Kidney glomerular epithelial cell (primary cell): ENCODE data around the gene MSTN.
"Not testable (repeated sequence)": the region's sequence is repeated elsewhere in the genome, so short reads cannot be mapped to it uniquely, and the experiment has no call there.

Experiments used
- DNase-seq: peaks from one replicate; lab custom pipeline; 2025; lab: John Stamatoyannopoulos, UW

The MSTN gene

DNA sequence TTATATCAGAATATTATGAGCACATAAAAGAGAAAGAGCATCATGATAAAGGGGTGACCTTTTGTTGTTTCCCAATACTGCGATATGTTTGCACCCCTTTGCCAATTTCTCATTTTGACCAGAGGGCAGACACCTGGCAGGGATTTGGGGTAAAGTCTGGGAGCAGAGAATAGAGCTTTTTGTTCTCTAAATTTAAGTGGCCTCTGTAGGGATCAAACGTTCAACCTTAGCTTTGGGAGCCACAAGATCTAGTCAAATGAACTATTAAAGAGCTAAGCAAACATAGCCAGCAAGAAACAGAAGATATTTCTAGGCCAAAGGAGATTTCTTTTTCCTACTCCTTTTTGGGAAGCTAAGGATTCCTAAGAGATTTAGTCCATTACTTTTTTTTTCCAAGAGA lies 1.1 kb upstream of the MSTN start:
- DNase-seq, result no peak

GRCh38 chr2:190062053-190062452 lies 476 bp downstream of the MSTN start:
- no peak for DNase-seq

- DNase-seq, result no peak
Observed at GRCh38 chr2:190060626-190061025, 1.9 kb downstream of the MSTN start.

DNA sequence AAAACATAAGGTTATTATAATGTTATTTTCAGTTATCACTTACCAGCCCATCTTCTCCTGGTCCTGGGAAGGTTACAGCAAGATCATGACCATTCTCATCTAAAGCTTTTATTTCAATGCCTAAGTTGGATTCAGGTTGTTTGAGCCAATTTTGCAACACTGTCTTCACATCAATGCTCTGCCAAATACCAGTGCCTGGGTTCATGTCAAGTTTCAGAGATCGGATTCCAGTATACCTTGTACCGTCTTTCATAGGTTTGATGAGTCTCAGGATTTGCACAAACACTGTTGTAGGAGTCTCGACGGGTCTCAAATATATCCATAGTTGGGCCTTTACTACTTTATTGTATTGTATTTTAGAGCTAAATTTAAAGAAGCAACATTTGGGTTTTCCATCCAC lies 2.5 kb downstream of the MSTN start:
- no peak for DNase-seq

GRCh38 chr2:190053426-190053825 lies 9.1 kb downstream of the MSTN start:
- no peak for DNase-seq

GRCh38 chr2:190052307-190052706 lies 10.2 kb downstream of the MSTN start:
- DNase-seq, result no peak

- no peak for DNase-seq
Observed at GRCh38 chr2:190051223-190051622, 11.3 kb downstream of the MSTN start.

- DNase-seq, result no peak
Observed at GRCh38 chr2:190050001-190050400, 12.5 kb downstream of the MSTN start.

- no peak for DNase-seq
Observed at GRCh38 chr2:190044866-190045265, 17.7 kb downstream of the MSTN start.

- no peak for DNase-seq
Observed at GRCh38 chr2:190043441-190043840, 19.1 kb downstream of the MSTN start.

DNA sequence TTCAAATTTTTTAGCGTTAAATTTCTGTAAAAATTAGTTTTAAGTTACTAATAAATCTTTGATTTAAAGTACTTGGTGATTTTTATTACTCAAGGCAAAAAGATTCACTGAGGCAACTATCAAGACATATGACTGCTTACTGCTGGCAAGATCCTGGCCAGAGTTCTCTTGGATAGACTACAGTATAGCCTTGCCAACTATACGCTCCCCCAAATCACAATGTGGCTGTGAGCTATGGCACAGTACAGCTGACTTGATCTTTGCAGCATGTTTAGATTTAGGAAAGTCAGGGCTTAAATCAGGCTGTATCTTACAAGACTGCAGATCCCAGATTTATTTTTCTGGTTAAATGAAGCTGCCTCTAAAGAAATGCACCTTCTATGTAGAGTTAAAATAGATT lies 26.5 kb downstream of the MSTN start:
- no peak for DNase-seq

- DNase-seq, result not testable (repeated sequence)
Observed at GRCh38 chr2:190034417-190034816, 28.1 kb downstream of the MSTN start.

- no peak for DNase-seq
Observed at GRCh38 chr2:190031969-190032618, 30.4 kb downstream of the MSTN start.

DNA sequence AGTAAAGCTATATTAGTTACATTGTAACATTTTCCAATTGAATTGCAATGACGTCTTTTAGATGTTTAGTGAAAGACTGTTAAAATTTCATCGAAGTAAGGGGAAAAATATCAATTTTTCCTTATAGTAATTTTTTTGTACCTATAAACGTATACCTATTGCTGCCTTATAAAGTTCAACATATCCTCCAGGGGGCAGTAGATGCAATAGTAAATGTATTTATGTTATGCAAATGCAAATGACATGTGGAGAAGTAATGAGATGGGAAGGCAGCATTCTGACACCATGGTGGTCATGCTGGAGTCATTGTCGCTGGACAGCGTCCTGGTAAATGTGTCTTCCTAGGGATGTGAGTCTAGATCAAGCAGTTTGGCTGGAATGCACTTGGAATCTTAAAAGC lies 38.7 kb downstream of the MSTN start:
- no peak for DNase-seq

GRCh38 chr2:190020720-190021119 lies 41.8 kb downstream of the MSTN start:
- no peak for DNase-seq

DNA sequence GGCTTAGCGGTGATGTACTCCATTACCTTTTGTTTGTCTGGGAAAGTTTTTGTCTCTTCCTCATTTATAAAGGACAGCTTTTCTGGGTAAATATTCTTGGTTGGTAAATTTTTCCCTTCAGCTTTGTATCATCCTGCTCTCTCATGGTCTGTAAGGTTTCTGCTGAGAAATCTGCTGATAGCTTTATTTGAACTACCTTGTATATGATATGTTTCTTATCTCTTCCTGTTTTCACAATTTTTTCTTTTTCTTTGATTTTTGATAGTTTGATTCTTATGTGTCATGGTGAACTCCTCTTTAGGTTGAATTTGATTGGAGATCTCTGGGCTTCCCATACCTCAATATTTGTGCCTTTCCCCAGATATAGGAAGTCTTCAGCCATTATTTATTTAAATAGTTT lies 44.7 kb downstream of the MSTN start:
- DNase-seq, result no peak

- DNase-seq, result not testable (repeated sequence)
Observed at GRCh38 chr2:190015969-190016368, 46.6 kb downstream of the MSTN start.
